HG02642 (cell line): Measurements from ENCODE around the gene ATAD2B.
"Not testable (repeated sequence)": the region's sequence is repeated elsewhere in the genome, so short reads cannot be mapped to it uniquely, and the experiment has no call there.

ENCODE experiments used
- ATAC-seq: cut with Tn5 transposase; IDR thresholded peaks from one replicate; pipeline ENCODE4 v1.9.1; 2021; ENCODE audit warnings: mild to moderate bottlenecking; ENCODE audit not compliant: unreplicated experiment, poor library complexity

Gene ATAD2B

DNA sequence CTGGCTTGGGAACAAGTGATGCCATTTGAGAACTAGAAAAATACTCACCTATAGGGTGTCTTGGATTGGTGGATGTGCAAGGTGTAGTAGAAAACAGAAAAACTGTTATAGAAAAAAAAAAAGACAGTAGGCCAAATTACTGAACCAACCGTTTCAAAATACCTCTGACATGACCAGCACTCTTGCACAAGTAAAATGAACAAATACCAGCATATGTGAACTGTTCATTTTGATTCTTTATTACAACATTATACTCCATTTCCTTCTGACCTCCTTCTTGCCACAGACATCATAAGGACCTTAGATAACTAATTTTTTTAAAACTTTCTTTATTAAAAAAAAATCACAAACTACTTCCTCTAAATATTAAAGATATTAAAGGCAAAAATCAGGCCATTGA lies 125.5 kb downstream of the ATAD2B start:
- ATAC-seq, result no peak

DNA sequence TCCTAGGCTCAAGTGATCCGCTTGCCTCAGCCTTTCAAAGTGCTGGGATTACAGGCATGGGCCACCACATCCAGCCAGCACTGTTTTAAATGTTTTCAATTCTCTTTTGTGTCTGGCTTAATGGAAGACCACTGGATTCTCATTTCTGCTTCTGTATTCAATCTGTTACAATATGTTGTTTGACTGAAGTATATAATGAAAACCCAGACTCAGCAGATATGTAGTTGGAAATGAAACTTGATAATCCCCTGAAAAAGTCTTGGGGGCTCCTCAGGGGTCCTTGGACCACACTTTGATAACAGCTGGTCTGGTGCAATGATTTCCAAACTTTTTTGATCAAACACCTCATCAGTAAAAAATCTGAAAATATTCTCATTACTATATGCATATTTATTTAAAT lies 132.7 kb downstream of the ATAD2B start:
- ATAC-seq, result no peak

DNA sequence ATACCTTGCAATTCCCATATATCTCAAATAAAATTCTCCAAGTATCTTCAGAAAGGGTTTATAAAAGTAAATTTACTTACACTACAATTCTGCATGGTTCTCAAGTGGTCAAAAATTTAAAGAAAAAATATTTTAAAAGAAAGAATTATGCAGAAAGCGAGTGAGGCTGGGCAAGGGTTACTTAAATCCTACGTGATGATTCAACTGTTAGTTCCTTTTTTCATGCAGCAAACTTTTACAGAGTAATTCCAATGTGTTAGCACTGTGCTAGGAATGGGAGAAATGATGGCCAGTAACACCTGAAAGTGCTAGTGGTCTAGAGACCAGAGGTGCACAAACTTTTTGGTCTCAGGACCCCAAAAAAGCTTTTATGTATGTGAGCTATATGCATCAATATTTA lies 133.4 kb downstream of the ATAD2B start:
- ATAC-seq, result no peak

DNA sequence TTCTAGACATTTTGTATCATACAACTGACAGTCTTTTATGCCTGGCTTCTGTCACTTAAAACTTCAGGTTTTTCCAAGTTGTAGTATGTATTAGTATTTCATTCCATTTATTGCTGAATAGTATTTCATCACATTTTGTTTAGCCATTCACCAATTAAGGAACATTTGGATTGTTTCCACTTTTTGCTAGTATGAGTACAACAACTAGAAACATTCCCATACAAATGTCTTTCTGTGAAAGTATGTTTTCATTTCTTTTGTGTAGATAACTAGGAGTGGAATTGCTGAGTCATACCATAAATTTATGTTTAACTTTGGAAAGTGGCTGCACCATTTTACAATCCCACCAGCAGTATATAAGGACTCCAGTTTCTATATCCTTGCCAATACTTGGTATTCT lies 135.9 kb downstream of the ATAD2B start:
- no peak for ATAC-seq

DNA sequence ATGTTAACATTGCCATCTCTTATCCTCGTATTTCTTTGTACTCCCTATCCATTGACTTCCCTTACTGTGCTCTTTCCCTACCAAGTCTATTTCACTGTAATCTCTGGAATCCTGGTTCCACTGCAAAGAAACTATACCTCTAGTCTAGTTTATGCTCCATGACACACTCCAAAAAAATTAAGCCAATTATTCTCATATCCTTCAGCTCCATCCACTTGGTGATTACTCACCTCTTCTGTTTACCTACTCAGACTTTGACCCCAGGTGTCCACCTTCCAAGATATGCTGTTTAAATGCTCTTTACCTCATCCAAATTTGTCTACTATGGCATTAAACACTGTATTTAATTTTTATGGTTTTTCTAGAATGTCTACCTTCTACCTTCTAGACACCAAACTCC lies 137.9 kb downstream of the ATAD2B start:
- no peak for ATAC-seq

DNA sequence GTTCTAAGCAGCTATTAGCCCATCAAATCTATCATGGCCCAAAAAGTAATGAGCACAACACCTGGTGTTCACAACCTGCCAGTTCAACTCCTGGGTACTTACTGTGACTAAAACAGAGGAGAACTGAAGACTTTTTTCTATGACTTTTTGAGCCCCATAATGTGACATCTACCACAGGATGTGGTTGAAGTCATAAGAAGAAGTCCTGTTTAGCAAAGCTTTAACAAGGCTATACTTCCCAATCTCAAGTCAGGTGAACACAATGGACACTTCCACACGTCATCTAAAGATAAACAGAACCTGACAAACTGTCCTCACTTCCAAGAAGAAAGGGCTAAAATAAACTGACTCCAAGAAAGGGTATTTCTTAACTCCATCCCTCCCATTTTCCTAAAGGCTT lies 138.8 kb downstream of the ATAD2B start:
- peak; percentile 47 for ATAC-seq

DNA sequence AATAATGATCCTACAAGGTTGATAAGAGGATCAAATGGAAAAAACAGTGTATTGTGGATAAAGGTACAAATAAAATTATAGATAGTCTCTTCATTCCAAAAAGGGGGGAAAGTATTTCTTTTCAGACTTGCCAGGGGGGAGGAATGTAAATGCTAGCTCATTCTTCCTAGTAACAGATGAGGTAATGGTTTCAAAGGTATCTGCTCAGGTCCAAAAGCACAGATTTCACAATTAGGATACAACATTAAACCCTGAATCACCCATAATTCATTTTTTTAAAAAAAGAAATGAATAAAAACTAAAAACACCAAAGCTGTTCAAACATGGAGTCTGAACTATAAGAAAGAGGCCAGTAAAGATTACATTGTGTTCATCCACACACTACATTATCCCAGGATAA lies 142.0 kb downstream of the ATAD2B start:
- ATAC-seq, result no peak

DNA sequence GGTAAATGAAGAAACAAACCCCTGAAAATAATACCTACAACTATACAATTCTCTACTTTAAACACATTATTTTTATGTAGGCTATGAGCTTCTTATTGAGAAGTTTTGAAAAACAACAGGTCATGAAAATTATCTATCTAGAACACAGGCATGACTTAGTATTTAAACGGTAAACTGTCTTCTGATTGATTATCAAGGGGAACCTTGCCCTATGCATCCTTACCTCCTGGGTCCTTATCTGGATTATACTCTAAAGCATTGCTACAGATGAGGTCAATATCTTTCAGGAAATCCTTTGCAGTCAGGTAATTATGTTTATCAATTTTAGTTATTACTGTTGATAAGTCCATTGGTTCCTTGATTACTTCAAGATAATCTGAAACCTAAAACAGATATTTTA lies 144.3 kb downstream of the ATAD2B start:
- ATAC-seq, result no peak

DNA sequence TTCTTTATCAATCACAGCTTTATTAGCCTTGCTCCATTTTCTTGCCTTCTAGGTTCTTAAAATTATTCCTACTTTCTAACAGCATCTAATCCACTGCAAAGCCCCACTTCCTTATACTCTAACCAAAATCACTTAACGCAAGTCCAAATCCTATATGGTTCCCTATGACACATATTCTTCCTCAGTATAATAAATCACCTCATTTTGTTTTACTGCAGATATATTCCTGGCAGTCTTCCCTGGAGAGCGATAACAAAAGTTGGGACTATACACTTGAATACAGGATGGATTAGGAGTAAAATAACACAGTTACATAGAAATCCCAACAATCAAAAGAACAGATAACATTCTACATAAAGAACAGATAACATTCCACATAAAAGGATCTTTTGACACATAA lies 144.8 kb downstream of the ATAD2B start:
- ATAC-seq, result no peak

DNA sequence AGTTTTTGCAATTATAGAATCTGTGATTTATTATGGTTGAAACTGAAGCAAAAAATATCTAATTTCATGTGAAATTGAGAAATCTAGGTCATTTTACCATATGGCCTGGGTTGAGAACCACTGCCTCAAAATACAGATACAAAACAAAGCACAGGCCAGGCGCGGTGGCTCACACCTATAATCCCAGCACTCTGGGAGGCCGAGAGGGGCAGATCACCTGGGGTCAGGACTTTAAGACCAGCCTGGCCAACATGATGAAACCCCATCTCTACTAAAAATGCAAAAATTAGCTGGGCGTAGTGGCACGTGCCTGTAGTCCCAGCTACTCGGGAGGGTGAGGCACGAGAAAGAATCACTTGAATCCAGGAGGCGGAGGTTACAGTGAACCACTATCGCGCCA lies 146.5 kb downstream of the ATAD2B start:
- ATAC-seq, result not testable (repeated sequence)

DNA sequence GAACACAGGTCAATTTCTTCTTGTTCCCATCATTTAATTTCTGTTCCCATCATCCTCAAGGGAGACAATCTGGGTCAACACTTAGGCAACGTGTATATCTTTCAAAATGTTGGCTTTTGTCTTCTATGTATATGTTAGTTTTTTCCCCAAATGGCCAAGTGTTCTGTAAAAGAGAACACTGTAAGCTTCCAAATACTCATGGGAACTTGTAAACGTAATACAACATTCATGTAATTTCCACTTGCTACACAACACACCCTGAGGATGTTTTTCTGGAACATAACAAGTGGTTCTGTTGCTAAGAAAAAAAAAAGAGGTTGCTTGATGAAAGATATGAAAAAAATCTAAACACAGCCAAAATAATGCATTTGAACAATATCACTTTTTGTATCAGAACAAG lies 149.1 kb downstream of the ATAD2B start:
- ATAC-seq, result no peak

DNA sequence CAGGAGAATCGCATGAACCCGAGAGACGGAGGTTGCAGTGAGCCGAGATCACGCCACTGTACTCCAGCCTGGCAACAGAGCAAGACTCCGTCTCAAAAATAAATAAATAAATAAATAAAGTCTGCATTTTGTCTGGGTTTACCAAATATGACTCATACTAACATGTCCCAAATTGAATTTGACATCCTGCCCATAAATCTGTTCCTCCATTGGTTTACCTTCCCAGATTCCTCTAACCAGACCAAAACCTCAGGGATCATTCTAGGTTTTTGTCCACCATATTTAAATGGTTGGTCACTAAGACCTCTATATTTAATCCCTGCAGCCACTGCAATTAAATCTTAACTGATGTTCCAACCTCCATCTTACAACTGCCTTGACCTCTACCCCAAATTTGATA lies 150.9 kb downstream of the ATAD2B start:
- ATAC-seq, result no peak

DNA sequence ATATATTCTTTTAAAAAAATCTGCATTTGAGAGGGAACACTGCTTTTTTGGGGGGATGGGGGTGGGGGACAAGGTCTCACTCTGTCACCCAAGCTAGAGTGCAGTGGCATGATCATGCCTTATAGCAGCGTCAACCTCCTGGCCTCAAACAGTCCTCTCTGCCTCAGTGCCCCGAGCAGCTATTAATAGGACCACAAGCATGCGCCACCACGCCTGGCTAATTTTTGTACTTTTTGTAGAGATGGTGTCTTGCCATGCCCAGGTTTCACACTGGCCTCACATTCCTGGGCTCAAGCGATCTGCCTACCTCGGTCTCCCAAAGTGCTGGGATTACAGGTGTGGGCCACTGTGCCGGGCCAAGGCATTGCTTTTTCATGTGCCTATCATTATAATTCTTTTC lies 154.2 kb downstream of the ATAD2B start:
- ATAC-seq, result peak; percentile 44

DNA sequence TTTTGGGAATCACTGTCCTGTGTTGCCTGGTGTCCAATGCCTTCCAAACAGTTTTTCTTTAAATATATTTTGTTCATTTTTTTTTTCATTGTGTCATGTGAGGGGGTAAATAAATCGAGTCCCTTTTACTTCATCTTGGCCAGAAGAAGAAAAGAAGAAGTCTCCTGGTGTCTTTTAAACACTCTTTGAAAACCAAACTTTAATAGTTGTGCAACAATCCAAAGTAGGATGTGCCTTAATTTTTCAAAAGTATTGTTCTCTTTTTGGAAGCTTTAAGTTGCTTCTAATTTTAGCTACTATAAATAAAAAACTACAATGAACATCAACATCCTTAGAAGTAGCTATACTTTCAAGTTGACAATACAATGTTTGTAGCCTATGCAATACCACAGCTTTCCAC lies 154.9 kb downstream of the ATAD2B start:
- ATAC-seq, result no peak

DNA sequence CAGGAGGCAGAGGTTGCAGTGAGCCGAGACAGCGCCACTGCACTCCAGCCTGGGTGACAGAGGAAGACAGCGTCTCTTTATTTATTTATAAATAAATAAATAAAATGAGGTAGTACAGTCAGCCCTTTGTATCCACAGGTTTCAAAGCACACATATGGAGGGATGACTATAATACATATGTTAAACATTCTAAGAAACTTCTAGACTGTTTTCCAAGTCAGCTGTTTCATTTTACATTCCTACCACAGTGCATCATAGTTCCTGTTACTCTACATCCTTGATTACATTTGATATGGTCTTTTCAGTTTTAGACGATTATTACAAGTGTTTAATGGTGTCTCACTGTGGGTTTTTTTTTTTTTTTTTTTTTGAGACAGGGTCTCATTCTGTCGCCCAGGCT lies 157.6 kb downstream of the ATAD2B start:
- no peak for ATAC-seq

DNA sequence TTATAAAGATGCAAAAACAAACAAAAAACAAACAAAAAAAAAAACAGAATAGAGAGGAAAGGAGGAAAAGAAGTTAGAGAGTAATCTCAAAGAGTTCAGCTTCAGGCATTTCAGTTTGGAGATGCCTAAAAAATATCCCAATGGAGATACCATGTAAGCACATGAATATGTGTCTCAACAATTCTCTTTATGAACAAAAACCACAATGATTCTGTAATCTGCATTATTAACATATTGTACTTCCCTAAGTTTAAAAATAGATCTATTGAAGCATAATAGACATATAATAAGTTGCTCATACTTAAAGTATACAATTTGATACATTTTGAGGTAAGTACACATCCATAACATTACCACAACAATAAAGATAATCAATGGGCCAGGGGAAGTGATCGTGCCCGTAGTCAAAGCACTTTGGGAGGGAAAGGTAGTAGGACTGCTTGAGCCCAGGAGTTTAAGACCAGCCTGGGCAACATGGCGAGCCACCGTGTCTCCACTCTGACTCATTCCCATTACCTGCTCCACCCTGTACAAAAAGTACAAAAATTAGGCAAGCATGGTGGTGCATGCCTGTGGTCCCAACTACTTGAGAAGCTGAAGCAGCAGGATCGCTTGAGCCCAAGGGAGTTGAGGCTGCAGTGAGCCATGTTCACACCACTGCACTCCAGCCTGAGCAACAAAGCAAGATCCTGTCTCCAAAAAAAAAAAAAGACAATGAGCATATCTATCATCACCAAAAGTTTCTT lies 158.9 kb downstream of the ATAD2B start:
- no peak for ATAC-seq

DNA sequence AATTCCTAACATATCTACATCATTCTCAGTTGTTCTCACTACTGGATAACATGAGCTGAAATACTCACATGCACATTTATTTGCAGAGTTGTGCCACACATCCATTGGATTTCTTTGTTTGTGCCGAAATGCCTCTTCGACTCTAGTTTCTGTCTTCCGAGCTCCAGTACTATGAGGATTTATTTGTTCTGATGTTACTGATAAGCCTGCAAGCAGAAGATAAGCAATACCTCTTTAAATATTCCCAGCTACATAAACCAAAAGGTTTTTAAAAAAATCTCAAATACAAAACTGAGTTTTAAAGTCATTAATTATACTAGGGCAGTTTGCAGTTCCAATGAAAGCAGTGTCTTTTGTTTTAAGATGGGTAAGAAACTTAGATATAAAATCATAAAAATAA lies 164.8 kb downstream of the ATAD2B start:
- no peak for ATAC-seq

DNA sequence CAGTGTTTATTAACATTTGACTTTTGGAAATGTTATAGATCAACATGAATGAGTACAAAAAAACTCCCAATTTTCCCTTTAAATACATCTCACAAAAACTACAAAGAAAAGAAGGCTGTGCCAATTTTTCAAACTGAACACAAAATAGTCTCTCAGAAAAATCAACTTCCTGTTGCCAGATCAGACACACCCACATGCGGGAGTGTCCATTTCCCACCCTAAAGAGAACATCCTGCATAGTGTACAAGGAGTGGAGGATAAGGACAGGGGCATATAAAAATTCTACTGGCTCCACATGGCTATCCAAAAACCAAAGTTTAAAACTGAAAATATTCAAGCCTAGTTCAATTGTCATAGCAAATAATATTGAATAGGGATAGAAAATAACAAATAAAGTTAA lies 165.3 kb downstream of the ATAD2B start:
- no peak for ATAC-seq

DNA sequence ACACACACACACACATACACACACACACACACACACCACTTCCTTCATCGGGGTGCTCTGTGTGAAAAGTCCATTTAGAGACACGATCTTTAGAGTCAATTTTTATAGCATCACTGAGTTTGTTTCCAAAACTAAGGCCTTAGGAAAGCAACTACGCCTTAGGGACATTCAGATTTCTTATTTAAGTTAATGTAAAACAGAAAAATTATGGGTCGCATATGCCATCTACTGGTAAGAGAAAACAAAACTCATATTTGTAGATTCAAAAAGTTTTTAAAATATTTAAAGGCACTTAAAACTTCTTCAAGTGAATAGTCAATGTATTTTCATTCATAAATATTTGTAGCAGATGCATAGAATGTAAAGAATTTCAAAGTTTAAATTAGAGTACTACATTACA lies 166.2 kb downstream of the ATAD2B start:
- ATAC-seq, result no peak

DNA sequence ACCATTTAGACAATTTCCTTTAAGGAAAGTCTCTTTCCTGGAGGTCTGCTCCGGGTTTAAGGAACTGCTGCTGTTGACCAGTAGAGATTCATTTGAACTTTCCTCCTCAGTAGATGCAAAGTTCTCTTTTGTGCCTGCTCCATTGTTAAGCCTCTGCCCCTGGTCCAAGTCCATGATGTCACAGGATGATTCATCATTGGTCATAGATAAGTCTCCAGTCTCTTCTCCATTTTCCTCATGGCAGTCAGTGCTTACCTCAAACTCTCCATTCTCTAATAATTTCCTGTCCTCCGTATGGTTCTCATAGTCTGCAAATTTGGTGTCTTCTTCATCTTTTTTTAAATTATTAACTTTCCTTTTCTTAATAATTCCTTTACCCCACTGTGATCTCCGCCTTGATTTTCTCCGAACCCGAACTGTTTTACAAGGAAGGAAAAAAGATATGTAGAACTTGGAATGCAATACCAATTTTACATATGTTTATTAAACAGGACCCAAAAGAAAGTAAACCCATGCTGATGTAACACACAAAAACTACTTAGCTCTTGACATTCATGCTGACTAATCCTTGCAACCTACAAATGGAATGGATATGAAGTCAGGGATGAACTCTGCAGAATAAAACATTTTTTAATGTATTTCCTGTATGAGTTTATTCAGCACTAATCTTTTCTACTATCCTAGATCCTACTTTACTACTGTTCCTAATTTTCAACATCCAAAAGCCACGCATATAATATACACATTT lies 169.1 kb downstream of the ATAD2B start:
- ATAC-seq, result no peak

DNA sequence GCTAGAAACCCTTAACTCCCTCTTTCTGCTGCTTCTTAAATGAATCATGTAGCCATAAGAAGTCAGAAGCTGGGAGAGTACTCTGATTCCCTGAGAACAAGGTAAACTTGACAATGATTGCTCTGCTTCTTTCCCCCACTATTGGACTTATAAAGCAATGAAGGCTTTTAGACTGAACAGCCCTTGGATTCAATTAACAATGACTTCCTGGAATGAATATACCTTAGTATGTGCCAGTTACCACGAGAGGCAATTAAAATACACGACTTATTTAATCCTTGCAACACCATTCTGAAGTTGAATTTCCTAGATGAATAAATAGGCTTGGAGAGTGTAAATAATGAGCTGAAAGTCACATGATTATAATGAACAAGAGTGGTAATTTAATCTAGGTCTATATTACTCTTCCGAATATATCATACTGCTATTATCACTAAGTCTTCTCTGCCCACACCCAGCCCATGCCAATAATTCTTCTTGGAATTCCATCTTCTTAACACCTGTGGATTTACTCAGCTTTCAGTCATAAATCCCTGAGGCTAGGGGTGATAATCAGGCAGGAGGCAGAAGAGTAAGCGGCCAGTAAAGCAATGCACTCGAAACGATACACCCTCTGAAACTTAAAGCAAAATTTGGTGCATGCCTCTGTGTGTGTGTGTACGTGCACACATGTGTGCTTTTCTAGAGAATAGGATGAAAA lies 170.2 kb downstream of the ATAD2B start:
- no peak for ATAC-seq
